ENCODE measurements around the gene SLC4A2. TPM values are rescaled to one million over a fixed set of nuclear protein-coding genes. Genes with fewer than 3 reads are reported as not detected.

Gene SLC4A2
- total RNA-seq, 1 experiment from 2014 or later, result 164 TPM

DNA sequence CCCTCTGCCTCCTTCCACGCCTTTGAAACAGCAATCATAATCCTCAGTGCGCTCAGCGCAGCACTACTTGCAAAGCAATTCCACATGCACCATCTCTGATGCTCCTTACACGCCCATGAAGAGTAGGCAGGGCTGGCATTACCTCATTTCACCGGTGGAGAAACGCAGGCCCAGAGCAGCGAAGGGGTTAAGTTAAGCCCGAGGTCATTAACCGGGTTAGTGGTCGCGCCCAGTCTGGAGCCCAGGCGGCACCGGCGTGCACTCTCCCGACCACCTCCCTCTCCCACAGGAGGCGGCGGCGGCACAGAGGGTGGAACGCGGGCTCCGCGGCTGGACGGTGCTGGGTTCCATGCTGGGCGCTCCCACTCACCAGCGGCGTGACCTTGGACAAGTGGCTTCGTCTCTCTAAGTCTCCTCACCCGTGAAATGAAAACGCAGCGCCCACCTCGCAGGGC, 20.7 kb downstream of the SLC4A2 start:
- Mint-ChIP-seq H3K4me1 (peaks cover 41% of the 10 kb centered on the region), H3K27me3 (ENCODE audit: low read depth) (peaks cover 3% of the 10 kb centered on the region; the same call in 1 of the 2 replicates), H3K4me3 (peak overlapping the region; percentile 80), H3K36me3 (peaks cover 8% of the 10 kb centered on the region), H3K9me3 (no peaks in the 10 kb centered on the region), H3K27ac (peak overlapping the region; percentile 85; the same call in 1 of the 2 replicates)
- ChIA-PET CTCF (interaction anchor here (0.7 to 4.8 kb wide), 14 partner anchors 11 to 117 kb away, joined by 3 to 64 read pairs (median 5); partner anchors contain the start of gene ABCB8), POLR2A (interaction anchor here (1.0 to 1.6 kb wide), 3 partner anchors 18 to 29 kb away, joined by 3 to 13 read pairs (median 3); no protein-coding TSS in a partner anchor)
- DNase-seq (ENCODE audit: low spot score) (no peak), ATAC-seq (no peak)
- TF ChIP-seq JUN (CRISPR knock-in tag; IDR thresholded peaks at IDR 0.05) (no peak), NR3C1 (CRISPR knock-in tag; conservative IDR thresholded peaks at IDR 0.05; ENCODE audit: low read depth) (no peak), NFATC4 (CRISPR knock-in tag; IDR thresholded peaks at IDR 0.05) (no peak), TEAD4 (CRISPR knock-in tag; IDR thresholded peaks at IDR 0.05) (no peak), ESRRA (CRISPR knock-in tag; IDR thresholded peaks at IDR 0.05; ENCODE audit: borderline replicate concordance) (no peak), RORB (CRISPR knock-in tag; IDR thresholded peaks at IDR 0.05) (no peak), HMGA2 (CRISPR knock-in tag; IDR thresholded peaks at IDR 0.05) (no peak), ZNF671 (CRISPR knock-in tag; IDR thresholded peaks at IDR 0.05) (no peak), FOXK1 (CRISPR knock-in tag; IDR thresholded peaks at IDR 0.05) (no peak), ETV6 (CRISPR knock-in tag; IDR thresholded peaks at IDR 0.05) (no peak; the same call in 1 of the 2 replicates), SP1 (CRISPR knock-in tag; conservative IDR thresholded peaks at IDR 0.05) (no peak), NFYB (CRISPR knock-in tag; conservative IDR thresholded peaks at IDR 0.05; ENCODE audit: low read depth) (no peak)
- TF ChIP-seq, protein P1, sequence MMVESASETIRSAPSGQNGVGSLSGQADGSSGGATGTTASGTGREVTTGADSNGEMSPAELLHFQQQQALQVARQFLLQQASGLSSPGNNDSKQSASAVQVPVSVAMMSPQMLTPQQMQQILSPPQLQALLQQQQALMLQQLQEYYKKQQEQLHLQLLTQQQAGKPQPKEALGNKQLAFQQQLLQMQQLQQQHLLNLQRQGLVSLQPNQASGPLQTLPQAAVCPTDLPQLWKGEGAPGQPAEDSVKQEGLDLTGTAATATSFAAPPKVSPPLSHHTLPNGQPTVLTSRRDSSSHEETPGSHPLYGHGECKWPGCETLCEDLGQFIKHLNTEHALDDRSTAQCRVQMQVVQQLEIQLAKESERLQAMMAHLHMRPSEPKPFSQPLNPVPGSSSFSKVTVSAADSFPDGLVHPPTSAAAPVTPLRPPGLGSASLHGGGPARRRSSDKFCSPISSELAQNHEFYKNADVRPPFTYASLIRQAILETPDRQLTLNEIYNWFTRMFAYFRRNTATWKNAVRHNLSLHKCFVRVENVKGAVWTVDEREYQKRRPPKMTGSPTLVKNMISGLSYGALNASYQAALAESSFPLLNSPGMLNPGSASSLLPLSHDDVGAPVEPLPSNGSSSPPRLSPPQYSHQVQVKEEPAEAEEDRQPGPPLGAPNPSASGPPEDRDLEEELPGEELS (CRISPR knock-in tag; IDR thresholded peaks at IDR 0.05), result no peak
- TF ChIP-seq, protein P2, sequence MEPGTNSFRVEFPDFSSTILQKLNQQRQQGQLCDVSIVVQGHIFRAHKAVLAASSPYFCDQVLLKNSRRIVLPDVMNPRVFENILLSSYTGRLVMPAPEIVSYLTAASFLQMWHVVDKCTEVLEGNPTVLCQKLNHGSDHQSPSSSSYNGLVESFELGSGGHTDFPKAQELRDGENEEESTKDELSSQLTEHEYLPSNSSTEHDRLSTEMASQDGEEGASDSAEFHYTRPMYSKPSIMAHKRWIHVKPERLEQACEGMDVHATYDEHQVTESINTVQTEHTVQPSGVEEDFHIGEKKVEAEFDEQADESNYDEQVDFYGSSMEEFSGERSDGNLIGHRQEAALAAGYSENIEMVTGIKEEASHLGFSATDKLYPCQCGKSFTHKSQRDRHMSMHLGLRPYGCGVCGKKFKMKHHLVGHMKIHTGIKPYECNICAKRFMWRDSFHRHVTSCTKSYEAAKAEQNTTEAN (CRISPR knock-in tag; IDR thresholded peaks at IDR 0.05), result 0 out of 2 replicates have a peak, but pooled peaks have one; percentile 15
- TF ChIP-seq, protein P3, sequence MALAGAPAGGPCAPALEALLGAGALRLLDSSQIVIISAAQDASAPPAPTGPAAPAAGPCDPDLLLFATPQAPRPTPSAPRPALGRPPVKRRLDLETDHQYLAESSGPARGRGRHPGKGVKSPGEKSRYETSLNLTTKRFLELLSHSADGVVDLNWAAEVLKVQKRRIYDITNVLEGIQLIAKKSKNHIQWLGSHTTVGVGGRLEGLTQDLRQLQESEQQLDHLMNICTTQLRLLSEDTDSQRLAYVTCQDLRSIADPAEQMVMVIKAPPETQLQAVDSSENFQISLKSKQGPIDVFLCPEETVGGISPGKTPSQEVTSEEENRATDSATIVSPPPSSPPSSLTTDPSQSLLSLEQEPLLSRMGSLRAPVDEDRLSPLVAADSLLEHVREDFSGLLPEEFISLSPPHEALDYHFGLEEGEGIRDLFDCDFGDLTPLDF (CRISPR knock-in tag; IDR thresholded peaks at IDR 0.05), result no peak
- TF ChIP-seq, protein P4, sequence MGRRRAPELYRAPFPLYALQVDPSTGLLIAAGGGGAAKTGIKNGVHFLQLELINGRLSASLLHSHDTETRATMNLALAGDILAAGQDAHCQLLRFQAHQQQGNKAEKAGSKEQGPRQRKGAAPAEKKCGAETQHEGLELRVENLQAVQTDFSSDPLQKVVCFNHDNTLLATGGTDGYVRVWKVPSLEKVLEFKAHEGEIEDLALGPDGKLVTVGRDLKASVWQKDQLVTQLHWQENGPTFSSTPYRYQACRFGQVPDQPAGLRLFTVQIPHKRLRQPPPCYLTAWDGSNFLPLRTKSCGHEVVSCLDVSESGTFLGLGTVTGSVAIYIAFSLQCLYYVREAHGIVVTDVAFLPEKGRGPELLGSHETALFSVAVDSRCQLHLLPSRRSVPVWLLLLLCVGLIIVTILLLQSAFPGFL (CRISPR knock-in tag; IDR thresholded peaks at IDR 0.05; ENCODE audit: borderline replicate concordance), result no peak
- TF ChIP-seq, protein P5, sequence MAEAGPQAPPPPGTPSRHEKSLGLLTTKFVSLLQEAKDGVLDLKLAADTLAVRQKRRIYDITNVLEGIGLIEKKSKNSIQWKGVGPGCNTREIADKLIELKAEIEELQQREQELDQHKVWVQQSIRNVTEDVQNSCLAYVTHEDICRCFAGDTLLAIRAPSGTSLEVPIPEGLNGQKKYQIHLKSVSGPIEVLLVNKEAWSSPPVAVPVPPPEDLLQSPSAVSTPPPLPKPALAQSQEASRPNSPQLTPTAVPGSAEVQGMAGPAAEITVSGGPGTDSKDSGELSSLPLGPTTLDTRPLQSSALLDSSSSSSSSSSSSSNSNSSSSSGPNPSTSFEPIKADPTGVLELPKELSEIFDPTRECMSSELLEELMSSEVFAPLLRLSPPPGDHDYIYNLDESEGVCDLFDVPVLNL (CRISPR knock-in tag; IDR thresholded peaks at IDR 0.05; ENCODE audit: borderline replicate concordance, low read depth), result no peak
- TF ChIP-seq, protein P6, sequence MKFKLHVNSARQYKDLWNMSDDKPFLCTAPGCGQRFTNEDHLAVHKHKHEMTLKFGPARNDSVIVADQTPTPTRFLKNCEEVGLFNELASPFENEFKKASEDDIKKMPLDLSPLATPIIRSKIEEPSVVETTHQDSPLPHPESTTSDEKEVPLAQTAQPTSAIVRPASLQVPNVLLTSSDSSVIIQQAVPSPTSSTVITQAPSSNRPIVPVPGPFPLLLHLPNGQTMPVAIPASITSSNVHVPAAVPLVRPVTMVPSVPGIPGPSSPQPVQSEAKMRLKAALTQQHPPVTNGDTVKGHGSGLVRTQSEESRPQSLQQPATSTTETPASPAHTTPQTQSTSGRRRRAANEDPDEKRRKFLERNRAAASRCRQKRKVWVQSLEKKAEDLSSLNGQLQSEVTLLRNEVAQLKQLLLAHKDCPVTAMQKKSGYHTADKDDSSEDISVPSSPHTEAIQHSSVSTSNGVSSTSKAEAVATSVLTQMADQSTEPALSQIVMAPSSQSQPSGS (CRISPR knock-in tag; IDR thresholded peaks at IDR 0.05; ENCODE audit: borderline replicate concordance, low read depth), result no peak
- TF ChIP-seq, protein P7, sequence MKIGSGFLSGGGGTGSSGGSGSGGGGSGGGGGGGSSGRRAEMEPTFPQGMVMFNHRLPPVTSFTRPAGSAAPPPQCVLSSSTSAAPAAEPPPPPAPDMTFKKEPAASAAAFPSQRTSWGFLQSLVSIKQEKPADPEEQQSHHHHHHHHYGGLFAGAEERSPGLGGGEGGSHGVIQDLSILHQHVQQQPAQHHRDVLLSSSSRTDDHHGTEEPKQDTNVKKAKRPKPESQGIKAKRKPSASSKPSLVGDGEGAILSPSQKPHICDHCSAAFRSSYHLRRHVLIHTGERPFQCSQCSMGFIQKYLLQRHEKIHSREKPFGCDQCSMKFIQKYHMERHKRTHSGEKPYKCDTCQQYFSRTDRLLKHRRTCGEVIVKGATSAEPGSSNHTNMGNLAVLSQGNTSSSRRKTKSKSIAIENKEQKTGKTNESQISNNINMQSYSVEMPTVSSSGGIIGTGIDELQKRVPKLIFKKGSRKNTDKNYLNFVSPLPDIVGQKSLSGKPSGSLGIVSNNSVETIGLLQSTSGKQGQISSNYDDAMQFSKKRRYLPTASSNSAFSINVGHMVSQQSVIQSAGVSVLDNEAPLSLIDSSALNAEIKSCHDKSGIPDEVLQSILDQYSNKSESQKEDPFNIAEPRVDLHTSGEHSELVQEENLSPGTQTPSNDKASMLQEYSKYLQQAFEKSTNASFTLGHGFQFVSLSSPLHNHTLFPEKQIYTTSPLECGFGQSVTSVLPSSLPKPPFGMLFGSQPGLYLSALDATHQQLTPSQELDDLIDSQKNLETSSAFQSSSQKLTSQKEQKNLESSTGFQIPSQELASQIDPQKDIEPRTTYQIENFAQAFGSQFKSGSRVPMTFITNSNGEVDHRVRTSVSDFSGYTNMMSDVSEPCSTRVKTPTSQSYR (CRISPR knock-in tag; IDR thresholded peaks at IDR 0.05), result no peak
- TF ChIP-seq, protein P8, sequence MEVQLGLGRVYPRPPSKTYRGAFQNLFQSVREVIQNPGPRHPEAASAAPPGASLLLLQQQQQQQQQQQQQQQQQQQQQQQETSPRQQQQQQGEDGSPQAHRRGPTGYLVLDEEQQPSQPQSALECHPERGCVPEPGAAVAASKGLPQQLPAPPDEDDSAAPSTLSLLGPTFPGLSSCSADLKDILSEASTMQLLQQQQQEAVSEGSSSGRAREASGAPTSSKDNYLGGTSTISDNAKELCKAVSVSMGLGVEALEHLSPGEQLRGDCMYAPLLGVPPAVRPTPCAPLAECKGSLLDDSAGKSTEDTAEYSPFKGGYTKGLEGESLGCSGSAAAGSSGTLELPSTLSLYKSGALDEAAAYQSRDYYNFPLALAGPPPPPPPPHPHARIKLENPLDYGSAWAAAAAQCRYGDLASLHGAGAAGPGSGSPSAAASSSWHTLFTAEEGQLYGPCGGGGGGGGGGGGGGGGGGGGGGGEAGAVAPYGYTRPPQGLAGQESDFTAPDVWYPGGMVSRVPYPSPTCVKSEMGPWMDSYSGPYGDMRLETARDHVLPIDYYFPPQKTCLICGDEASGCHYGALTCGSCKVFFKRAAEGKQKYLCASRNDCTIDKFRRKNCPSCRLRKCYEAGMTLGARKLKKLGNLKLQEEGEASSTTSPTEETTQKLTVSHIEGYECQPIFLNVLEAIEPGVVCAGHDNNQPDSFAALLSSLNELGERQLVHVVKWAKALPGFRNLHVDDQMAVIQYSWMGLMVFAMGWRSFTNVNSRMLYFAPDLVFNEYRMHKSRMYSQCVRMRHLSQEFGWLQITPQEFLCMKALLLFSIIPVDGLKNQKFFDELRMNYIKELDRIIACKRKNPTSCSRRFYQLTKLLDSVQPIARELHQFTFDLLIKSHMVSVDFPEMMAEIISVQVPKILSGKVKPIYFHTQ (CRISPR knock-in tag; IDR thresholded peaks at IDR 0.05), result no peak
- TF ChIP-seq, protein P9, sequence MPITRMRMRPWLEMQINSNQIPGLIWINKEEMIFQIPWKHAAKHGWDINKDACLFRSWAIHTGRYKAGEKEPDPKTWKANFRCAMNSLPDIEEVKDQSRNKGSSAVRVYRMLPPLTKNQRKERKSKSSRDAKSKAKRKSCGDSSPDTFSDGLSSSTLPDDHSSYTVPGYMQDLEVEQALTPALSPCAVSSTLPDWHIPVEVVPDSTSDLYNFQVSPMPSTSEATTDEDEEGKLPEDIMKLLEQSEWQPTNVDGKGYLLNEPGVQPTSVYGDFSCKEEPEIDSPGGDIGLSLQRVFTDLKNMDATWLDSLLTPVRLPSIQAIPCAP (CRISPR knock-in tag; IDR thresholded peaks at IDR 0.05), result no peak; the same call in 1 of the 2 replicates
- TF ChIP-seq, protein P10, sequence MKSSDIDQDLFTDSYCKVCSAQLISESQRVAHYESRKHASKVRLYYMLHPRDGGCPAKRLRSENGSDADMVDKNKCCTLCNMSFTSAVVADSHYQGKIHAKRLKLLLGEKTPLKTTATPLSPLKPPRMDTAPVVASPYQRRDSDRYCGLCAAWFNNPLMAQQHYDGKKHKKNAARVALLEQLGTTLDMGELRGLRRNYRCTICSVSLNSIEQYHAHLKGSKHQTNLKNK (CRISPR knock-in tag; IDR thresholded peaks at IDR 0.05), result no peak
